Bronchial epithelial cell (primary cell): ENCODE data around the gene STK38L. TPM values are rescaled to one million over a fixed set of nuclear protein-coding genes. Genes with fewer than 3 reads are reported as not detected.

Experiments used
- DNase-seq: peaks from one replicate; pipeline ENCODE4 v3.0.0-alpha.2; 2010; ENCODE audit warnings: low read depth
- FAIRE-seq: peaks from 2 replicates; lab custom pipeline; 2011; peaks lifted over from hg19 to GRCh38; lab: Jason Lieb, UNC
- H3K27me3 ChIP-seq: 2 replicates; pipeline ENCODE4 v1.5.1; 2011; ENCODE audit warnings: low read length; ENCODE audit not compliant: control insufficient read depth, insufficient read depth
- H3K36me3 ChIP-seq: 2 replicates; pipeline ENCODE4 v1.5.1; 2011; ENCODE audit warnings: low read length; ENCODE audit not compliant: control insufficient read depth, insufficient read depth
- H3K4me3 ChIP-seq: 2 replicates; pipeline ENCODE4 v1.5.1; 2011; ENCODE audit warnings: mild to moderate bottlenecking, low read depth, low read length, control low read depth
- total RNA-seq: library from RNA; depleted of rRNA; stranded (reverse); fragments of >200 nt; gene quantifications from 2 replicates; pipeline ENCODE4 v1.2.1, GENCODE V29; 2014
- TF ChIP-seq, protein P1 (sequence below): IDR thresholded peaks from 2 replicates; pipeline ENCODE4 v1.5.1; 2011; ENCODE audit warnings: mild to moderate bottlenecking, moderate library complexity, low read length, control low read depth, inconsistent platforms; ENCODE audit not compliant: insufficient read depth, severe bottlenecking

STK38L gene
- total RNA-seq, 1 donor from 2014 or later, result 25.0 TPM

- TF ChIP-seq, protein P1, sequence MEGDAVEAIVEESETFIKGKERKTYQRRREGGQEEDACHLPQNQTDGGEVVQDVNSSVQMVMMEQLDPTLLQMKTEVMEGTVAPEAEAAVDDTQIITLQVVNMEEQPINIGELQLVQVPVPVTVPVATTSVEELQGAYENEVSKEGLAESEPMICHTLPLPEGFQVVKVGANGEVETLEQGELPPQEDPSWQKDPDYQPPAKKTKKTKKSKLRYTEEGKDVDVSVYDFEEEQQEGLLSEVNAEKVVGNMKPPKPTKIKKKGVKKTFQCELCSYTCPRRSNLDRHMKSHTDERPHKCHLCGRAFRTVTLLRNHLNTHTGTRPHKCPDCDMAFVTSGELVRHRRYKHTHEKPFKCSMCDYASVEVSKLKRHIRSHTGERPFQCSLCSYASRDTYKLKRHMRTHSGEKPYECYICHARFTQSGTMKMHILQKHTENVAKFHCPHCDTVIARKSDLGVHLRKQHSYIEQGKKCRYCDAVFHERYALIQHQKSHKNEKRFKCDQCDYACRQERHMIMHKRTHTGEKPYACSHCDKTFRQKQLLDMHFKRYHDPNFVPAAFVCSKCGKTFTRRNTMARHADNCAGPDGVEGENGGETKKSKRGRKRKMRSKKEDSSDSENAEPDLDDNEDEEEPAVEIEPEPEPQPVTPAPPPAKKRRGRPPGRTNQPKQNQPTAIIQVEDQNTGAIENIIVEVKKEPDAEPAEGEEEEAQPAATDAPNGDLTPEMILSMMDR, result no peak
- Histone ChIP-seq H3K36me3 (peaks cover 1% of the 10 kb centered on the region), H3K27me3 (no peaks in the 10 kb centered on the region), H3K4me3 (no peak overlapping the region)
- DNase-seq (no peak), FAIRE-seq (no peak)
Observed at GRCh38 chr12:27359578-27360340, 115.7 kb downstream of the STK38L start.

DNA sequence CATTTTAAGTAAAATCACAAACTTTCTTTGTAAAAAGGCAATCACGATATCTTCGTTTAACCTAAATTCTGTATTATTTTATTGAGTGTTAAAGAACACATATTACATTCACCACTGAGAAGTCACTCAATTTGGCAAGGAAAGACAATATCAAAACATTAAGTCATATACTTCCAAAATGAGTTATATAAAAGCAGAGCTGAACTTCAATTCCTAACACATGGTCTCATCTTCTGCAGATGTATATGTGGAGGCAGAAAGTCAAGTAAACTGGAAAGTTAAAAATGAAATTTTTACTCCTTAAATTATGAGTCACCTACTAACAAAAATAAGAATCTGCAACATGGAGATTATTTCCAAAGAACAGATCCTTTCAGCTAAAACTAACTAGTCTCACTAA, 117.3 kb downstream of the STK38L start:
- DNase-seq (no peak), FAIRE-seq (no peak)
- Histone ChIP-seq H3K36me3 (peaks cover 1% of the 10 kb centered on the region), H3K27me3 (no peaks in the 10 kb centered on the region), H3K4me3 (no peak overlapping the region)
- TF ChIP-seq, protein P1, result no peak

DNA sequence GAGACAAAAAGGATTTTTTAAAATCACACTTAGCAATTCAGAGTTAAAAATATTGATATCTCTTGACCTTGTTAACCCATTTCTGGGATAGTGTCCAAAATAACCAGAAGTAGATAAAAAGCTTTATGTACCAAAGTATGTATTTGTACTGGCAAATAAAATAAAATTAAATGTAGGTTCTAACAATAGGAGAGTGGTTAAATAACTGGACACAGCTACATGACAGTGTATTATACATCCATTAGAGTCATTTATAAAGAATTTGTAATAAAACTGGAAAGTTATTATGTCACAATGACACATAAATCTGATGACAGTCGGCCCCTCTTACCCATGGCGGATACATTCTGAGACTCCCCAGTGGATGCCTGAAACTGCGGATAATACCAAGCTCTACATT, 122.5 kb downstream of the STK38L start:
- Histone ChIP-seq H3K4me3 (no peak overlapping the region), H3K36me3 (peaks cover 9% of the 10 kb centered on the region), H3K27me3 (no peaks in the 10 kb centered on the region)
- no peak for FAIRE-seq
- TF ChIP-seq, protein P1, result no peak
- no peak for DNase-seq

GRCh38 chr12:27367078-27367477, 123.0 kb downstream of the STK38L start:
- Histone ChIP-seq H3K4me3 (no peak overlapping the region), H3K27me3 (no peaks in the 10 kb centered on the region), H3K36me3 (peaks cover 11% of the 10 kb centered on the region)
- FAIRE-seq (no peak), DNase-seq (no peak)
- TF ChIP-seq, protein P1, result no peak

Other genes with a start within 250 kb of the STK38L start
- gene TM7SF3, start 229.9 kb upstream of the STK38L start, total RNA-seq, result 397 and 426 TPM in 2 replicates
- 73.5 and 82.1 TPM in 2 replicates for gene MED21, start 221.7 kb upstream of the STK38L start, total RNA-seq
- not detected in 2 replicates for gene C12orf71, start 161.7 kb upstream of the STK38L start, total RNA-seq
- 101 and 102 TPM in 2 replicates for gene BMAL2, start 88.5 kb downstream of the STK38L start, total RNA-seq
- 1.7 and 1.8 TPM in 2 replicates for gene SMCO2, start 202.4 kb downstream of the STK38L start, total RNA-seq